ENCODE results near the gene FGFR3.

FGFR3 gene

DNA sequence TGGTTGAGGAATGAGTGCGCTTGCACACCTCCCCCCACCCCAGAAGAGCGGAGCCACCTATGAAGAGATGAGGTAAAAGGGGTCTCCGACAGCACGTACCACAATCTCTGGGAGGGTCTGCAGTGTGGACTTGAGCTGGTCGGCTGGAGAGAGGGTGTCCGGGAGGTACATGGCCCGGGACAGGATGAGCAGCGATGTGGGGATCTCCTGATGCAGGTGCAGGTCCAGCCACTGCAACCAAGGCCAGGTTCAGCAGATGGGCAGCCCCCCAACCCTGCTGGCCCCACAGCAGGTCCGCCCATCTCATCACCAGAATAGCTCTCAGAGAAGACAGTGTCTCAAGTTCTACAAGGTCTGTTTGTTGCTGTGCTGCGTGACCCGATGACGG lies 30.4 kb downstream of the FGFR3 start:
- TF ChIP-seq, protein P1, sequence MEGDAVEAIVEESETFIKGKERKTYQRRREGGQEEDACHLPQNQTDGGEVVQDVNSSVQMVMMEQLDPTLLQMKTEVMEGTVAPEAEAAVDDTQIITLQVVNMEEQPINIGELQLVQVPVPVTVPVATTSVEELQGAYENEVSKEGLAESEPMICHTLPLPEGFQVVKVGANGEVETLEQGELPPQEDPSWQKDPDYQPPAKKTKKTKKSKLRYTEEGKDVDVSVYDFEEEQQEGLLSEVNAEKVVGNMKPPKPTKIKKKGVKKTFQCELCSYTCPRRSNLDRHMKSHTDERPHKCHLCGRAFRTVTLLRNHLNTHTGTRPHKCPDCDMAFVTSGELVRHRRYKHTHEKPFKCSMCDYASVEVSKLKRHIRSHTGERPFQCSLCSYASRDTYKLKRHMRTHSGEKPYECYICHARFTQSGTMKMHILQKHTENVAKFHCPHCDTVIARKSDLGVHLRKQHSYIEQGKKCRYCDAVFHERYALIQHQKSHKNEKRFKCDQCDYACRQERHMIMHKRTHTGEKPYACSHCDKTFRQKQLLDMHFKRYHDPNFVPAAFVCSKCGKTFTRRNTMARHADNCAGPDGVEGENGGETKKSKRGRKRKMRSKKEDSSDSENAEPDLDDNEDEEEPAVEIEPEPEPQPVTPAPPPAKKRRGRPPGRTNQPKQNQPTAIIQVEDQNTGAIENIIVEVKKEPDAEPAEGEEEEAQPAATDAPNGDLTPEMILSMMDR (IDR thresholded peaks at IDR 0.05; ENCODE audit: low read depth, low read length), result no peak
- DNase-seq (ENCODE audit: extremely low read depth, low read depth), result no peak

DNA sequence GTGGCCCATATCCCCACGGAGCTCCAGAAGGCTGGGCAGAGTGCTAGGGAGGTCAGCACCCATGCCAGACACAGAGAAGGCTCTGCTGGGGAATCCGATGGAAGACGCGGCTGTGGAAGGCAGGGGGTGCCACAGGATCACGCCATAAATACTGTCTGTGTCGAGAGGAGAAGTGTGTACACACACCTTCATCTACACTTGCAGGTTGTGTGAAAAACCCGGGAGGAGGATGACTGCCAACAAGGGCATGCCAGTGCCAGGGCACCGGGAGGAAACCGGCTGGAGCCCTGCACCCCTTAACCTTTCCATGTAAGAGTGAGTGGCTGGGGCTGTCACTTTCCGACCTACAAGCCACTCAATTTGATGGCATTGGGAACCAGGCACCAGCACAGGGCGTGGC lies 31.7 kb downstream of the FGFR3 start:
- no peak for DNase-seq (ENCODE audit: extremely low read depth, low read depth)
- TF ChIP-seq, protein P1 (IDR thresholded peaks at IDR 0.05; ENCODE audit: low read depth, low read length), result no peak

DNA sequence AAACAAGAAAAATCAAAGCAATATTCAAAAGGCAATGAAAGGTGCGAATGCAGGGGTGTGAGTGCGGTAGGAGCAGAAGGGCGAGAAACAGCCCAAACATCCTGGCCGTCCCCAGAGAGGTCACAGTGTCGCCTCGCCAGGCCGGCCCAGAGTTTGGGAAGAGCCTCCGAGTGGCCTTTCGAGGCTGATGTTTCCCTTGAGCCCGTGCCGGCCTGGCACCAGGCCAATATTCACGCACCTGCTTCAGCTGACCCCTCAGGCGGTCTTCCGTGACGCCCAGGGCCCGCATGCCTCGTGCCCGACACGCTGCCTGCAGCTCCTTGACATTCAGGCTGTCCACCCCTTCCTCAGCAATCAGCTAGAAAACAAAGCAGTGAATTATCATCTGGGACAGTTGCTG lies 32.2 kb downstream of the FGFR3 start:
- TF ChIP-seq, protein P1 (IDR thresholded peaks at IDR 0.05; ENCODE audit: low read depth, low read length), result no peak
- no peak for DNase-seq (ENCODE audit: extremely low read depth, low read depth)

DNA sequence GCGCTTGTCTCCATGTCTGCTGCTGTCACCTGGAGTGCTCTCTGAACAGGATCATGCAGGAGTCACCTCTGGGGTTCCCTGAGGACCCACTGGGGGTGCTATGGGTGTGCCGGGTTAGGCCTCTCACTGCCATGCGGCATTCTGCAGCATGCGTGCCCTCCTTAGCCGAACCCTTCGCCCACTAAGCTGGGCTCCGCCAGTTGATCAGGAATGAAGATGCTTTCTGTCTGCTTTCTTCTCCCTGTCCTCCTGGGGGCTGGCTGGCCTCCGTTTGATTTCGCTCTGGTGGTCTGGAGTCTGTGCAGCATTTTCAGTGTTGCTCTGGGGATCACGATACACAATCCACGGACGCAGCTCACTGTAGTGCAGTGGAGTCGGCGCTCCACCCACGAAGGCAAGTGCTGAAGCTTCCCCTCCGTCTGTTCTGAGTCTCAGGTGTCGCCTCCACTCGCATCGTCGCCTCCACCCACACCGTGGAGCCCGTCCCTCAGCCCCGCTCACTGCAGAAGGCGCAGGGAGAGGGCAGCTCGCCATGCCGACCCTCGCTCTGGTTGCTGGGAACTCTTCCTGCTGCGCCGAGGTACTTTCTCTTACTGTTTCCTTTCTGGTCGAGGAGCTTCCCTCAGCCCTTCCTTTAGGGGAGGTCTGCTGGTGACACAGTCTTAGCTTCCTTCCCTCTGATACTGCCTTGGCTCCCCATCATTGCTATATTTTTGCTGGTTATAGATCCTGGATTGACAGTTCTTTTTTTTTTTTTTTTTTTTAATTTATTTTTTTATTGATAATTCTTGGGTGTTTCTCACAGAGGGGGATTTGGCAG lies 33.6 kb downstream of the FGFR3 start:
- no peak for DNase-seq (ENCODE audit: extremely low read depth, low read depth)
- TF ChIP-seq, protein P1 (IDR thresholded peaks at IDR 0.05; ENCODE audit: low read depth, low read length), result no peak

DNA sequence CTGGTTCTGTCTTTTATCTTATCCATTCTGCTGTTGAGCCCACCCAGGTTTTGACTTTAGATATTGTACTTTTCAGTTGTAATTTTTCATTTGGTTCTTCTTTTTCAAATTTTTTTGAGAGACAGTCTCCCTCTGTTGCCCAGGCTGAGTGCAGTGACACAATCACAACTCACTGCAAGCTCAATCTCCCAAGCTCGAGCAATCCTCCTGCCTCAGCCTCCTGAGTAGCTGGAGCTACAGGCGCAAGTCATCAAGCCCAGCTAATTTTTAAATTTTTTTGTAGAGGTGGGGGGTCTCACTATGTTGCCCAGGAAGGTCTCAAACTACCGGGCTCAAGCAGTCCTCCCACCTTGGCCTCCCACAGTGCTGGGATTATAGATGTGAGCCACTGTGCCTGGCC lies 37.1 kb downstream of the FGFR3 start:
- TF ChIP-seq, protein P1 (IDR thresholded peaks at IDR 0.05; ENCODE audit: low read depth, low read length), result no peak
- DNase-seq (ENCODE audit: extremely low read depth, low read depth), result no peak

DNA sequence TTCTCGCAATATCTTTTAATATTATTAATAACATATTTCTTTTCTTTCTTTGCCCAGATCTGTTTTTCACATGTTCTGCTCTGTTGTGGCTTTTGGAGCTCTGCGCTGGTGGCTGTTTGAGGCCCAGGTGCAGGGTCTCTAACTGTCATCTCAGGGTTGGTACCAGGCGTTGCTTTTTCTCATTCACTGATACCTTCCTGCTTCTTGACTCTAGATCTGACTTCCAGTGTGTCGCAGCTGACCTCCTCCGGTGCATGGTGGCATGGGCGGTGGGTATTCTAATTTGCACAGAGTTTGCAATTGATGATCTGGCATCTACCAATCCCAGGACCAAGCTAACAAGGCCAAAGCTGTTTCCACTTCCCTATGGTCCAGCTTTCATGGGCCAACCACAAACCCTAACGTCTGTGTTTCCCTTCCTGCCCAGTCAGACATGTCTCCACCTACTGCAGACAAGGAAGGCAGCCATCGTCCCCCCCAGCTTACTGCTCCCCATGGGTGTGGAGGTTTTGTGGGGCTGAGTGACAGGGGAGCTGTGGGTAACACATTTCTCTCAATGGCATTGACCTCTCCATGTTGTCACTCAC lies 37.6 kb downstream of the FGFR3 start:
- TF ChIP-seq, protein P1 (IDR thresholded peaks at IDR 0.05; ENCODE audit: low read depth, low read length), result no peak
- DNase-seq (ENCODE audit: extremely low read depth, low read depth), result no peak

DNA sequence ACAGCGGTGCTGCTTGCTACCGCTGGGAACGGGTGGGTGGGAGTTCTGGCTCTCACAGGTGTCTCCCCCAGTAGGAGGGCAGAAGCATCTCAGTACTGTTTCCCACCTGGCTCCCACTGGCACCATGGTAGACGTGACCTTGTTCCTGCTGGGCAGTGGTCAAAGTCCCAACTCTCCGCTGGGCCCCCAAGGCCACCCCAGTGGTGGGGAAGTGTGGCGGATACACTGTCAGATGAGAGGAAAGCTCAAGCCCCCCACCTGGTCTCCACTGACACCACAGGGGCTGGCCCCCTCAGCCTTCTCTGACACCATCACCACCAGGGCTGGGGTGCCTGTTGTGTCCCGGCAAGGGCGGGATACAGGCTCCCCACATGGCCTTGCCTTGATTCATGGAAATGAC lies 38.2 kb downstream of the FGFR3 start:
- TF ChIP-seq, protein P1 (IDR thresholded peaks at IDR 0.05; ENCODE audit: low read depth, low read length), result no peak
- no peak for DNase-seq (ENCODE audit: extremely low read depth, low read depth)
